GM19035 (cell line): ENCODE data around the gene MAPRE3.
A peak's percentile ranks its signal among the peaks of the same experiment; 100 is the strongest.
"Not testable (repeated sequence)": the region's sequence is repeated elsewhere in the genome, so short reads cannot be mapped to it uniquely, and the experiment has no call there.

Experiments
- ATAC-seq: cut with Tn5 transposase; IDR thresholded peaks from one replicate; pipeline ENCODE4 v1.9.1; 2021; ENCODE audit not compliant: unreplicated experiment

Gene MAPRE3

DNA sequence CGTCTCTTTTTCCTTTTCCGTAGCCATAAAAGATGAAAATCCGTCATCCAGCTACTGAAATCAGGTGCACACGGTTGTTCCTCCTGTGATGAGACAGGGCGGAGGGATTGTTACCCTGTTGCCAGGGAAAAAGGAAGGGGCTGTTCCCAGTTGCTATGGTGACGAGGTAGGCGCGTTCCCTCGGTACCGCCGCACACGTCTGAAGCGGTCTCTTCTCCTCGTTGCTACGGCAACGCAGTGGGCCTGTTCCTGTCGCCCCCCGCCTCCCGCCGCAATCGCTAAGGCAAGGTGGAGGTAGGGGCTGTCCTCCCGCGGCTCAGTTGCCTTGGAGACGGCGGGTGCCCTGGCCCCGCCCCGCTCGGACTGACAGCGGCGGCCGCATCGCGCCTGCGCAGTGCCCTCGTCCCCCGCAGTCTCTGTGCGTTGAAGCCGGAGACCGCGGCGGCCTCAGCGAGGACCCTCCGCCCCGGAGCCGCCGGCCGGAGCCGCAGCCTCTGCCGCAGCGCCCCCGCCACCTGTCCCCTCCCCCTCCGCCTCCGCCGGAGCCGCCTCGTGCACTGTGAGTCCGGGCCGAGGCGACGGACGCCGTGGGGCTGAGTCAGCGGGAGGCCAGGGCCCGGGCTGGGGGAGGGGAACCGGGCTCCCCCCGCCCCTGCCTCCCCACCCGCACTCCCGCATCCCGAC, at the start of gene MAPRE3:
TSS of gene MAPRE3 (plus strand) at position 394 of the 684 bp plus-strand sequence. CDS start 51,582 bp downstream, outside the sequence.
- peak; percentile 93 for ATAC-seq

DNA sequence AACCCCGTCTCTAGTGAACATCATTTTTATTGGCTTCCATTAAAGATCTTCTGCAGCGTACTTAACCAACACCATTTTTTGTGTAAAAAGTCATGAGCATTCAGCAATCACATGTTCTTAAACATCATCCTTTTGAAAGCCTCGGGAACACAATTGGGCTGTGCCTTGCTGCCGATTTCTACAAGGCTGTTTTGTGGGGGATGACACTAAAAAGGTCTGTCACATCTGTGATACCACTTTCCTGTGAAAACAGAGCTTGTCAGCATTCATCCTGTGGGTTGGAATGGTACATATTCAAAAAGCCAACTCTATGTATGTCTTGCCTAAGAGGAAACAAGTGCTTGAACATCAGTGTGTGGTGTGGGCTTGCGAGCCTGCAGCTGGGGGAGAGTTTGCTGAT, 49.1 kb upstream of the MAPRE3 start:
- no peak for ATAC-seq

DNA sequence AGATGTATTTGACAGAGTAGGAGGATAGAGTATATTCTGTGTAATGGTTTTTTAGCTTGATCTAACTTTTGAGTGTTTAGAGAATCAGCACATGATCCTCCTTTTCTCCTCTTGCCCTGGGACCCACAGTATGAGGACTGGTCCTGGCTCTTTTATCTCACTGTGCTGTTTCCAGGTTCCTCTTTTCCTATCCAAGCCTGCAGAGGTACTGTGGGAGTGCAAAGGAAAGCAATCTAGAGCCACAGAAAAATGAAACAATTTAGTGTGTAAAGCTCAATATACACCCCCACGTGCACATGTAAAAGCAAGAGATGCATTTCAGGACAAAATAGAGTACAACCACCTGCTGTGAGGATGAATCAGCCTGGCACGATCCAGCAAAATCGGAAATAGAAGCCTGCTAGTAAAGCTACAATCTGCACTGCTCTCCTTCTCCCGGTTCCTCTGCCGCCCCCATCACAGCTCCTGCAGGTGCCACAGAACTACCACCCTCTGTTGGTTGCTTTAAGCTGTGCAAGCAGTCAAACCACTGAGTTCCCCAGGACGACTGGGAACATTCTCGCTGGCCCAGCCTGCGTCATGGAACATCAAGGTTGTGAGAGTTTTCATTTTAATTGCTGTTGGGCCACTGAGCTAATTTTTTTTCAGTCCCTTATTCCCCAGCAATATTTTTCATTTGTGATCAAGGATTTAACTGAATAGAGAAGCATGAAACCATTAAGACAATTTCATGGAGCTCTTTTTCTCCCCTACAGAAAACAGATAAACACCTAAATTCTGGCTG, 47.8 kb upstream of the MAPRE3 start:
- ATAC-seq: no peak

DNA sequence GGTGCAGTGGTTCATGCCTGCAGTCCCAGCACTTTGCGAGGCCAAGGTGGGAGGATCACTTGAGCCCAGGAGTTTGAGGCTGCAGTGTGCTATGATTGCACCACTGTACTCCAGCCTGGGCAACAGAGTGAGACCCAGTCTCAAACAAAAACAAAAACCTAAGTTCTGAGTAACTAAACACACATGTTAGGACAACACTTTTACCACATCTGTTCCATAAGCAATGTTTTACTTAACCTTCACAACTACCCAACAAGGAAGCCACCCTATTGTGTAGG, 47.3 kb upstream of the MAPRE3 start:
- ATAC-seq: not testable (repeated sequence)

DNA sequence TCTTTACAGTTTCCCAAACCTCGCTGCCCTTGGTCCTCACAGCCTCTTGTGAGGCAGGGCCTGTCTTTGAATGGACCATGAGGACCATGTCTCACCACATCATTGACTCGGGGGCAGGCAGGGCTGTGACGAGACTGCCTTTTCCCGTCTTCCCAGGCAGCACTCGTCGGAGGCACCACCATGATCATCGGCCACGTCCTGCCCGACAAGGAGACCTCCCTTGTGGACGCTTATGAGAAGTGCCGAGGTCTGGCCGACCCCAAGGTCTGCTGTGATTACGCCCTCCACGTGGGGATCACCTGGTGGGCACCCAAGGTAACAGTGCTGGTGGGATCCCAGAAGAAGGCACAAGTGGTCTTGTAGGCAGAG, 45.7 kb upstream of the MAPRE3 start:
- ATAC-seq: no peak

DNA sequence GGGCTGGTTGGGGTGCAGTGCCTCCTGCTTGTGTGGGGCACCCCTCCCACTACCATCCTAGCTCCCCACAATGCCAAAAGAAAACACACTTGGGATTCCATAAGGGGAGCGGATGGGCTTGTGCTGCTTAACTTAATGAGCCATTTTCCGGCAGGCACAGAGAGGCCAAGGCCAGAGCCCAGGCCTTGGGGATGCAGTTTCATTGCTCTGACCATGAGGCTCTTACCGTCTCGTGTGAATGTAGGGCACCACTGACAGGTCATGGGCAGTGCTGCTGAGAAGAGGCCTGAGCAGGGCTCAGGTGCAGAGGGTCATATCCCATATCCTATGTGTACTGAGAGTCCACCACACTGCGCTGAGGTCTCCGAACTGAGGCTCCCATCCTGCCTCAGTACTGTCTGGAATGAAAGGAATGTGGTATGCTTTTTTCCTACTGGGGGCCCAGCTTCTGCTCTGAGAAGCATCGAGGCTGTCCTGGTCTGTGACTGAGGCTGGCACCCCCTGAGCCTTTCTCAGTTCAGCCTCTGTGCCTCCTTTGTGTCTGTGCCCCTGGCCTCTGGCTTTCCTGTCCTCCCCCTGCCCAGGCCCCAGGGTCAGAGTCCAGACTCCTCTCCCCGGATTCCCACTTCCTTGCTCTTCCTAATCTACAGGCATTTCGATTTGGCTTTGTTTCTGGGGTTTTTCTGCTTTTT, 45.2 kb upstream of the MAPRE3 start:
- ATAC-seq: no peak

DNA sequence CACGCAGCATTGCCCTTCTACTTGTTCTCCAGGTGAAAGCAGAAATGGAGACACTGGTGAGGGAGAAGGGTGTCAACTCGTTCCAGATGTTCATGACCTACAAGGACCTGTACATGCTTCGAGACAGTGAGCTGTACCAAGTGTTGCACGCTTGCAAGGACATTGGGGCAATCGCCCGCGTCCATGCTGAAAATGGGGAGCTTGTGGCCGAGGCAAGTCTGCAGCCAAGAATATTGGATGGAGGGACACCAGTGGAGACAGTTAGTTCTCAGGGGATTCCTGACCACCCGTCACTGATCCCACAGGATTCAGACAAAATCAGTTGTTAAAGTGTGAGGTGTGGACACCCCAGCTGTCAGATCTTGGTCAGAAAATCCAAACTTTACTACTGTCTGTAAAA, 43.2 kb upstream of the MAPRE3 start:
- no peak for ATAC-seq

DNA sequence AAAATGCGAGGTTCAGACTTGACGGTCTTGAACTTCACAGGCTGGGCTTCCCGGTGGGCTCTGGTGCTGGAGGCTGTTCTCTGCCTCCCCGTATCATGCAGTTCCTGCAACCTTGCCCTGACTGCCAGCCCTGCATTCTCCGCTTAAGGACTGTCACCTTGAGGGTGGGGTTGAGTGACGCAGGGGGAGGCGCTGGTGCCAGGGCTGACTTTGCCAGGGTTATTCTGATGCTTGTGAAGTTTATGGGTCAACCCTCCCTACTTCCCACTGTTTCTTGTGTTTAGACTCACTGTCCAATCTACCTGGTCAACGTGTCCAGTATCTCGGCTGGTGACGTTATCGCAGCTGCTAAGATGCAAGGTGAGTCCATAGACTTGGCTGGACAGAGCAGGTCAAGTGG, 37.5 kb upstream of the MAPRE3 start:
- no peak for ATAC-seq

DNA sequence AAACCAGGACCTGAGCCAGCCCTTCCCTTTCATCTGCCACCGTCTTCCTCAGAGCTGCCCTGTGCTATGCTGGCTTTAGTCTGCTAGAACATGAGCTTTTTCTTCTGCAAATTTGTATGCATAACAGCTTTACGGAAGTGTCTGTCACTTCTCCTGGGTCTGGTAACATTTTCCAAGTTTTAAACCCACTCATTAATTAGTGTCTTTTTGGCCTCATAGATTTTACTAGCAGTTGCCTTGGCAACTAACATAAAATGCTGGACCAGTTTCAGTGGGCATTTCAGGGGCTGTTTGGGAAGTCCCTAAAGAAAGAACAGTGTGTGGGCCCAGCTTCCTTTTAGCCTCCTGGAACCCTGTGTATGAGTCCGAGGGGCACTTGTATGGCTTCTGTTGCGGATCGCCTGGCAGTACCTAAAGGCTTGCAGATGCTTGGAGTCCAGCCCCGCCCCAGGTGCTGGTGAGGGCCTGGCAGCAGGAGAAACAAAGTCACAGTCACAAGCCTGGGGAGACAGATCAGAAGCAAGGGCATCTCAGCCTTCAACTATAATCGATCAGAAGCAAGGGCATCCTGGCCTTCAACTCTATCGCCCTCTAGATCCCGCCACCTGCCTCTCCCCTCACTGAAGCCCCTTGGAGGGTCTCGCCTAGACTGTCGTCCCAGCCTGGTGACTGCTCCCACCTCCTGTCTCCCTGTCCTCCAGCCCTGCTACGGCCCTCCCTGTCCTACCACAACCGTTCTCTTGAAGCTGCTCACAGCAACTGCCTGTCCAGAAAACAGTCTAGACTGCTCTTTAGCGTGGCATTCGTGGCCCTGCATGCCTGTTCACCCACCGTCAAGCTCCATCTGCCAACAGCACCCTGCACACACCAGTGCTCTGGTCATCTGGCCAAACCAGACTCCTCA, 36.8 kb upstream of the MAPRE3 start:
- ATAC-seq: no peak

DNA sequence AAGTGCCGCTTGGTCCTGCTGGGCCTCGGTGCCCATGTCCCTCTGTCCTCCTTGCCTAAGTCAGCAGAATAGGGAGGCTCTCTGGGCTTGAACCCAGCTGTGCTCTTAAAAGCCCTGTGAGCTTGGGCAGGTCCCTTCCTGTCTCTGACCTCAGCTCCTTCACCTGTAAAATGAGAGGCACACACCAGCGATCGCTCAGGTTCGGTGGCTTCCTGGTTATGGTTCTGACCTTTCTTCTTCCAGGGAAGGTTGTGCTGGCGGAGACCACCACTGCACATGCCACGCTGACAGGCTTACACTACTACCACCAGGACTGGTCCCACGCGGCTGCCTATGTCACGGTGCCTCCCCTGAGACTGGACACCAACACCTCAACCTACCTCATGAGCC, 36.1 kb upstream of the MAPRE3 start:
- no peak for ATAC-seq

DNA sequence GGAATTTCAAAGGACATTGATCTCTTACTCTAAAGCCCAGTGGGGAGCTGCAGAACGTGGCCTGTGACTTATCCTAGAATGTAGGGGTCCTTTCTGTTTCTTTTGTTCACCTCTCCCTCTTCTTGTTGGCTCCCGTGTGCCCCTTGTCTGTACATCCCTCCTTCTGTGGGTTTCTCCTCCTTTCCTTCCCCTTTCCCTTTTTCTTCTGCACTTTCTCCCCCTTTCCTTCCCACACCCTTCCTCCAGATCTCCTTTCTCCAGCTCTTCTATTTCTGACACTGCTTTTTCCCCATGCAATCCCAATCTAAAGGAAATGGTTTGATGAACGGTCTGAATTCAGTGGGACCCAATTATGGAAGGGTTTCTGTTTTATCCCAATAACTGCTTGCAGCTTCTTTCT, 35.5 kb upstream of the MAPRE3 start:
- ATAC-seq: no peak

DNA sequence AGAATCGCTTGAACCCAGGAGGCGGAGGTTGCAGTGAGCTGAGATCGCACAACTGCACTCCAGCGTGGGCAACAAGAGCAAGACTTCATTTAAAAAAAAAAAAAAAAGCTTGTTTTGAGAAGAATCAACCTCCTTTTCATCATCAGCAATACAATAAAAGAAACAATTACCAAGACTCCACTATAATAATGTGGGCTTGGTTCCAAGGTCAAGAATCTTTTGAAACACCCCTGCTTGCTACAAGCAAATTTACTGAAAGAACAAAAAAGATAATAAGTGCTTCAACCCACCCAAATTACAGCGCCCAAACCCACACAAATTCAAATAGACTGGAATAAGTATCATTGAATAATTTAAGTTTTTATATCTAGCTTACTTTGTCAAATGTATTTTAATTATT, 33.6 kb upstream of the MAPRE3 start:
- no peak for ATAC-seq

DNA sequence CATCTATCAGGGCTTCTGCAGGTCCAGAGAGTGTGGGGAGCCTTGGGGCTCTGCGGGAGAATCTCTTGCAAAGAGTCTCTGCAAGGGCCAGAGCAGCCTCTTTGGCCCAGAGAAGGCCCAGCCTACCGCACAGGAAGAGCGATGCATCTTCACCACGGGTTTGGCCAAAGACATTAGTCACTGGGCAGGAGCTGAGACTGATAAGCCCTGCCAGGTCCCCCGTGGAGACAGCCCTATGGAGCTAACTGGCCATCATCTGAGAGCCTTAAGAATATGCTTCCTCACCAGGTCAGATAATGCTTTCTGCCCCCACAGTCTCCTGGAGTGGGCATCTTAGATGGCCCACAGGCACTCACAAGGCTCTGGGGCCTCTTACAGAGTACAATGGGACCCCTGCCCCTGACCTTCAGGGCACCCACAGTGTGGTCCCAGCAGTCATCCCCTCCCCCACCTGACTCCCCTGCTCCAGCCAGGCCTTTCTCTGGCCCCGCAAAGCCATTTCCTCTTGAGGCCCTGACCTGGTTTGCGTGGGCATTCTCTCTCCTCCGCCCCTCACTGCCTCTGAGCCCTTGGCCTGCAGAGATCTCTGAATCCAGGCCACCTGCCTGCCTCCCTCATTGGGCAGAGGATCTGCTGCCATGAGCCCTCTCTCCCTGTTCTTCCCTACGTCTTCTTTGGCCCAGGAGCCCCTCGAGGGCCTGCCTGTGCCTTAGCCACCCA, 31.9 kb upstream of the MAPRE3 start:
- ATAC-seq: no peak

DNA sequence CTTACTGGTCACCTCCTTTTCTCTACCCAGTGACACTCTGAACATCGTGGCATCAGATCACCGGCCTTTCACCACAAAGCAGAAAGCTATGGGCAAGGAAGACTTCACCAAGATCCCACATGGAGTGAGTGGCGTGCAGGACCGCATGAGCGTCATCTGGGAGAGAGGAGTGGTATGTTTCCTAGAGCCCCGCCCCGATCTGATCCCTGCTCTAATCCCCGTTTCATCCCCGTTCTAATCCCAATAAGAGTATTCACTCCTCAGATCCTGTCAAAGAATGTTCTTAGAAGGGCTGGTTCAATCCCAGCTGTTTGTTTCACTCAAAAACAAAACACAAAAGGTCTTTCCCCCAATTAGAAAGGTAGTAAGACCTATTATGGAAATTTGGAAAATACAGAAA, 30.4 kb upstream of the MAPRE3 start:
- ATAC-seq: no peak

DNA sequence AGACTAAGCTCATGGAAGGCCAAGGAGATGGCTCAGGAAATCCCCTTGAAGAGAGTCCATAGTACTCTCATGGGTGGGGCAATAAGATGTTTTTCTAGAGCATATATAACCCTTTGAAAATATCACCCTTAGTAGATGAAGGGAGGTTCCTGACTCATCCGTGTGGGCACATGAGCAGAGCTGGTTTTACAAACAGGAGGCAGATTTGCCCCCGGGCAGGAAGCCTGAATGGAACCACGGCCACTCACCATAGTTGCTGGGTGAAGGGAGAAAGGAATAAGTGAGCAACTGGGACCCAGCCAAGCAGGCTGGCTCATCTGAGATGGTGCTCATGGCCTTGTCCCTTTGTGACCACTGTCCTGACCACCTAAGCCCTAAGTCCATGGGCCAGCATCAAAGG, 29.0 kb upstream of the MAPRE3 start:
- no peak for ATAC-seq

DNA sequence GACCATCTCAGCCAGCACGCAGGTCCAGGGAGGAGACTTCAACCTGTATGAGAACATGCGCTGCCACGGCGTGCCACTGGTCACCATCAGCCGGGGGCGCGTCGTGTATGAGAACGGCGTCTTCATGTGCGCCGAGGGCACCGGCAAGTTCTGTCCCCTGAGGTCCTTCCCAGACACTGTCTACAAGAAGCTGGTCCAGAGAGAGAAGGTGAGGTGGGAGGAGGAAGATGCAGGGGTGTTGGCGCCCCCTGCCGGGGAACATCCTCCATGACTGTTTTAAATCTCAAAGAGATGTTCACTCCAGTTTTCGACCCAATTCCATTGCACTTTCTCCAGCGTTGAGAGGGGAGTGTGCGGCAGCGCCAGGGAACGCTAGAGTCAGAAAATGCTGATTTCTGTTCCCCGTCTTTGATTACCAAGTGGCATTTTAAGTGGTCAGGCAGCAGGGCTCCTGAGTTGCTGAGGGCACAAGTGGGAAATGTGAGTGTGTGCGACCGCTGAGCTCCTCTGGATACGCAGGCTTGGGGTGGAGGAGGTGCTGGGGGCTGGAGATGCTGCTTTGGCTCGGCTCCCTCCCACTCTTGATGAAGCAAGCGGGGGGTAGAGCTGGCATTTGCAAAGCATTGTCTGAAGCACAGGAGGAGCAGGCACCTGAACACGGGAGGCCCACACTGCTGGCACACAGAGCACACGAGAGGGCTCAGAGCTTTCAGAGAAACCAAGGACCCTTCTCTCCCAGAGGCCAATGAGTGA, 27.7 kb upstream of the MAPRE3 start:
- ATAC-seq: no peak

DNA sequence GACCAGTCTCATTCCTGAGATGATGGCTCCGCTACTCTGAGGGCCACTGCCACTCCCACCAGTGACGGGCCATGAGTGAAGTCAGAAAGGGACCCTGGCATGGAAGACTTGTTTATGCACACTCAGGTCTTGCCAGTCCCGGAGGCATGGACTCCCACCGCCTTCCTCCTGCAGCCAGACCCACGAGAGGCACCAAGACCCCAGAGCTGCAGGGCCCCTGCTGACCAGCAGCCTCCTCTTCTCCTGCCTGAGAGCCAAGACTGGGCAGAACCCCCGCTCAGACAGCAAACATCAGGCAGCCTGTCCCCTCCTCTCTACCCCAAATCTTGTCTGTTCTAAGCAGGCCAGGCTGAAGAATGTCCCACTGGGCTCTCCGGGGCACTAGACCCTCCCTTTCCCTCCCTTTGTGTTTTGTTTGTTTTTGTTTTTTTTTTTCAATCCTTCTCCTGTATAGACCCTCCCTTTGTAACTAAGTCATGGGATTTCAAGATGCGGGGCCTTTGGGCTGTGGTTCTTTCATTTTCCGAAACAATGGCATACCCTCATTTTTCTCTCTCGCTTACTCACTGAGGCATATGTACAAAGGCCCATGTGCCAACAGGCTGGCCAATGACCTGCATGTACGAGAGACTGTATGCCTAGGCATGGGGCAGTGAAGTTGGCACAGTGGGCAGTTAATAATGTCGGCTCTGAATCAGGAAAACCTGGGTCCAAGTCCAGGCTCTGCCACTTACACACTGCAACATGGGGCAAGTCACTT, 24.3 kb upstream of the MAPRE3 start:
- no peak for ATAC-seq

DNA sequence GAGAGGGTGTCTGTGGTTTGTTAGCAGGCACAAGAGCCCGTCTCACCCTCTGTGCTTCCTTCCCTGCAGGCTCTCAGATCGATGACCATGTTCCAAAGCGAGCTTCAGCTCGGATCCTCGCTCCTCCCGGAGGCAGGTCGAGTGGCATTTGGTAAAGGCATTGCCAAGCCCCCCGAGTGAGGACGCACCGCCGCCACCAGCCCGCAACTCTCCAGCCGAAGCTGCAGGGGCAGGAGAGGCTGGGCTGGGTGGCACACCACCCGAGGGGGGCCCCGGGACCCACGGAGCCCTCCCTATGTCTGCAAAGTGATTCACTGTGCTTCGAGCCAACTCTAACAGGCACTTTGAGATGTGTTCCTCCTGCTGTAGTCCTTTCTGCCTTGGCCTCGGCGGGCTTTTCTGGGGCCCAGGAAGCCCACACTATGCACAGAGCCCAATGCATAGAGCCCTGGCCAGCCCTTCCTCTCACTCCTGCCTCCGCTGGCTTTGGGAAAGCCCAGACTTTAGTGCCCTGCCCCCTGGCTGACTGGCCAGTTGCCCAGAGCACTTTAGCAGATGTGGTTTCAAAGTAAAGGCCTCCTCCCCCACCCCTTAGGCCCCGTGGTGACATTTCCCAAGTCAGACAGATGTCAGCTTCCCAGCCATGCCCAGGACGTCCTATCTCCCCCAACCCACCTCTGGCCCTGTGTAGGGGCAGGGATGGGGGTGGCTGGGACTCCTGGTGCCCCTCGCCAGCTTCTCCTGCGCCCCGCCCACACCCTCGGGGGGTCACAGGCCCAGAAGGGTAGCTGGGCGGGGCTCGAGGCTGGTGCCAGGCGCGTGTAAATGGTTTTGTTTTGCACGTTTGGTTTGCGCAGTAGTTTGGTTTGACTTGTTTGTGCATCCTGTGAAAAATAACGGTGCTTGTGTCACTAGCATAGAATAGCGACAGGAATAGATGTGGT, 23.3 kb upstream of the MAPRE3 start:
- ATAC-seq: no peak
